ENCODE measurements around the gene SCML1. TPM values are rescaled to one million over a fixed set of nuclear protein-coding genes. Genes with fewer than 3 reads are reported as not detected.

Gene SCML1
- total RNA-seq, 1 experiment from 2014 or later = 1.6 TPM

DNA sequence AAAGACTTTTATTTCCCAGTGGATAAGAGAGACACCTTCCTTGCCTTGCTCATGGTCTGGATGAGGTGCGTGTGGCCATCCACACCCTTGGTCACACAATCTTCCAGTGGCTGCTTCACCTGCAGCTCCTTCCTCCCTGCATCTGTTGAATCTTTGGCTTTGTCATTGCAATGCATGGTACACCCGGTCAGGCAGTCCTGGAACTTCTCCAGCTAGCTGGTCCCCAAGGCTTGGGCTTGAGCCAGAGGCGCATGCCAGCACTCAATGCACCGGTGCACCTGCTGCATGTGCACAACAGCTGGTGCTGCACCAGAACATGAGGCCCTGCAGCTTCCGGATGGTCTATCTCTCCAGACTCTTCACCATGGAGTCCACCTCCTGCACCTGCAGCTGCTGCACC is 31.7 kb downstream of the SCML1 start:
- DNase-seq = no peak
- no CpG with 5 or more reads among the region's 5 CpGs for WGBS (ENCODE audit: extremely low coverage, insufficient read length, low lambda C conversion rate)
- Mint-ChIP-seq H3K4me3 (no peak overlapping the region), H3K27me3 (ENCODE audit: low read depth) (no peaks in the 10 kb centered on the region), H3K36me3 (ENCODE audit: insufficient read depth in 1 of 3, low read depth in 3 of 3) (no peaks in the 10 kb centered on the region), H3K9me3 (no peaks in the 10 kb centered on the region), H3K27ac (no peak overlapping the region), H3K4me1 (no peaks in the 10 kb centered on the region)
- no peak overlapping the region for H2BK15ac ChIP-seq (ENCODE audit: low read depth, low read length)
- no peaks in the 10 kb centered on the region for H3K4me1 ChIP-seq (ENCODE audit: insufficient read depth, low read length)
- H4K91ac ChIP-seq (ENCODE audit: insufficient read length, low read depth, low read length) = no peak overlapping the region
- H3K4ac ChIP-seq (ENCODE audit: low read depth, low read length) = no peak overlapping the region
- H4K20me1 ChIP-seq (ENCODE audit: control insufficient read depth, insufficient read depth, insufficient read length) = no peaks in the 10 kb centered on the region
- H2BK12ac ChIP-seq (ENCODE audit: insufficient read length, low read depth, low read length) = no peak overlapping the region
- peaks cover 25% of the 10 kb centered on the region for H3K9me3 ChIP-seq (ENCODE audit: control insufficient read depth, low read depth, low read length)
- no peak overlapping the region for H3K27ac ChIP-seq (ENCODE audit: insufficient read length, low read depth, low read length)
- H3K56ac ChIP-seq (ENCODE audit: insufficient read length, low read depth, low read length) = no peak overlapping the region
- no peaks in the 10 kb centered on the region for H3K79me2 ChIP-seq (ENCODE audit: insufficient read depth, low read length)
- H2AFZ ChIP-seq (ENCODE audit: low read length) = no peak overlapping the region
- no peak overlapping the region for H3K9ac ChIP-seq (ENCODE audit: extremely low read depth, insufficient read length, low read length)
- no peak overlapping the region for H3T11ph ChIP-seq (ENCODE audit: low read length)
- H3K23me2 ChIP-seq (ENCODE audit: insufficient read length, low read depth, low read length, poor library complexity, severe bottlenecking) = no peaks in the 10 kb centered on the region
- H4K5ac ChIP-seq (ENCODE audit: insufficient read length, low read depth, low read length) = no peak overlapping the region
- no peak overlapping the region for H4K8ac ChIP-seq (replicated peaks; ENCODE audit: insufficient read length, low read depth, low read length)
- H3K79me1 ChIP-seq (ENCODE audit: insufficient read depth, low read depth, low read length, poor library complexity, severe bottlenecking) = no peaks in the 10 kb centered on the region
- no peak overlapping the region for H3K14ac ChIP-seq (ENCODE audit: insufficient read depth, low read length)
- H3K4me2 ChIP-seq (ENCODE audit: insufficient read depth, insufficient read length, low read length) = no peak overlapping the region
- no peak overlapping the region for H2BK5ac ChIP-seq (ENCODE audit: insufficient read length, low read length)
- H3K23ac ChIP-seq (ENCODE audit: insufficient read length, low read depth, low read length) = no peak overlapping the region
- TF ChIP-seq, protein P1, sequence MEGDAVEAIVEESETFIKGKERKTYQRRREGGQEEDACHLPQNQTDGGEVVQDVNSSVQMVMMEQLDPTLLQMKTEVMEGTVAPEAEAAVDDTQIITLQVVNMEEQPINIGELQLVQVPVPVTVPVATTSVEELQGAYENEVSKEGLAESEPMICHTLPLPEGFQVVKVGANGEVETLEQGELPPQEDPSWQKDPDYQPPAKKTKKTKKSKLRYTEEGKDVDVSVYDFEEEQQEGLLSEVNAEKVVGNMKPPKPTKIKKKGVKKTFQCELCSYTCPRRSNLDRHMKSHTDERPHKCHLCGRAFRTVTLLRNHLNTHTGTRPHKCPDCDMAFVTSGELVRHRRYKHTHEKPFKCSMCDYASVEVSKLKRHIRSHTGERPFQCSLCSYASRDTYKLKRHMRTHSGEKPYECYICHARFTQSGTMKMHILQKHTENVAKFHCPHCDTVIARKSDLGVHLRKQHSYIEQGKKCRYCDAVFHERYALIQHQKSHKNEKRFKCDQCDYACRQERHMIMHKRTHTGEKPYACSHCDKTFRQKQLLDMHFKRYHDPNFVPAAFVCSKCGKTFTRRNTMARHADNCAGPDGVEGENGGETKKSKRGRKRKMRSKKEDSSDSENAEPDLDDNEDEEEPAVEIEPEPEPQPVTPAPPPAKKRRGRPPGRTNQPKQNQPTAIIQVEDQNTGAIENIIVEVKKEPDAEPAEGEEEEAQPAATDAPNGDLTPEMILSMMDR (conservative IDR thresholded peaks at IDR 0.05) = no peak
- H3K27me3 ChIP-seq (ENCODE audit: insufficient read depth, low read length) = peaks cover 6% of the 10 kb centered on the region; the same call in 1 of the 2 replicates
- no peak overlapping the region for H2AK5ac ChIP-seq (ENCODE audit: insufficient read length, low read length)
- H2BK20ac ChIP-seq (ENCODE audit: low read depth, low read length, poor library complexity, severe bottlenecking) = no peak overlapping the region
- no peak overlapping the region for H2BK120ac ChIP-seq (ENCODE audit: low read depth, low read length, poor library complexity, severe bottlenecking)
- no peak overlapping the region for H3K18ac ChIP-seq (ENCODE audit: insufficient read length, low read depth, low read length)
